DND-41 (cell line): Measurements from ENCODE around the gene BICC1.
"Not testable (repeated sequence)": the region's sequence is repeated elsewhere in the genome, so short reads cannot be mapped to it uniquely, and the experiment has no call there.

Experiments
- ATAC-seq: fragments of 200-7000 bp; cut with Tn5 transposase; 3 replicates; pipeline ENCODE4 v1.9.1; 2021; ENCODE audit warnings: low read depth; ENCODE audit not compliant: insufficient read depth
- DNase-seq: peaks from one replicate; pipeline ENCODE4 v3.0.0-alpha.2; 2020
- H2AFZ ChIP-seq: 2 replicates; pipeline ENCODE4 v1.6.0; 2012; ENCODE audit warnings: low read depth, low read length
- H3K27ac ChIP-seq: 2 replicates; pipeline ENCODE4 v1.5.1; 2012; ENCODE audit warnings: low read length, inconsistent platforms
- H3K27me3 ChIP-seq: fragments of 200-600 bp; sonication (generic); 2 replicates; pipeline ENCODE4 v1.6.0; 2012; ENCODE audit warnings: low read length, mild to moderate bottlenecking, inconsistent platforms; ENCODE audit not compliant: insufficient read depth, poor library complexity
- H3K36me3 ChIP-seq: 2 replicates; pipeline ENCODE4 v1.5.1; 2012; ENCODE audit warnings: low read length, inconsistent platforms; ENCODE audit not compliant: insufficient read depth
- H3K4me1 ChIP-seq: 2 replicates; pipeline ENCODE4 v1.5.1; 2012; ENCODE audit warnings: mild to moderate bottlenecking, low read length; ENCODE audit not compliant: insufficient read depth
- H3K4me2 ChIP-seq: 2 replicates; pipeline ENCODE4 v1.6.0; 2012; ENCODE audit warnings: mild to moderate bottlenecking, moderate library complexity, low read length, inconsistent platforms; ENCODE audit not compliant: insufficient read depth
- H3K4me3 ChIP-seq, 2 experiments: fragments of 200-600 bp in 1 of 2; shearing (Covaris generic) in 1 of 2; 2 replicates each; pipeline ENCODE4 v1.5.1; 2012 to 2016; ENCODE audit warnings: inconsistent platforms in 2 of 2, low read length in 2 of 2, mild to moderate bottlenecking in 2 of 2, low read depth in 1 of 2, moderate library complexity in 1 of 2
- H3K79me2 ChIP-seq: 2 replicates; pipeline ENCODE4 v1.6.0; 2012; ENCODE audit warnings: low read length, inconsistent platforms; ENCODE audit not compliant: insufficient read depth
- H3K9ac ChIP-seq: 2 replicates; pipeline ENCODE4 v1.6.0; 2012; ENCODE audit warnings: low read depth, mild to moderate bottlenecking, inconsistent platforms, low read length, moderate library complexity
- H3K9me3 ChIP-seq: 2 replicates; pipeline ENCODE4 v1.5.1; 2012; ENCODE audit warnings: low read length, moderate library complexity, mild to moderate bottlenecking, inconsistent platforms; ENCODE audit not compliant: insufficient read depth, severe bottlenecking
- H4K20me1 ChIP-seq: 2 replicates; pipeline ENCODE4 v1.6.0; 2012; ENCODE audit warnings: low read length; ENCODE audit not compliant: insufficient read depth
- EZH2 ChIP-seq: IDR thresholded peaks from 3 replicates; pipeline ENCODE4 v1.6.1; 2012; ENCODE audit warnings: borderline replicate concordance, low read depth, mild to moderate bottlenecking, moderate library complexity, low read length, inconsistent platforms; ENCODE audit not compliant: severe bottlenecking
- TF ChIP-seq, protein P1 (sequence below): IDR thresholded peaks from 2 replicates; pipeline ENCODE4 v1.5.1; 2012; ENCODE audit warnings: borderline replicate concordance, low read length, moderate library complexity, mild to moderate bottlenecking; ENCODE audit not compliant: poor library complexity, severe bottlenecking; ENCODE audit errors: extremely low read depth

BICC1 gene

DNA sequence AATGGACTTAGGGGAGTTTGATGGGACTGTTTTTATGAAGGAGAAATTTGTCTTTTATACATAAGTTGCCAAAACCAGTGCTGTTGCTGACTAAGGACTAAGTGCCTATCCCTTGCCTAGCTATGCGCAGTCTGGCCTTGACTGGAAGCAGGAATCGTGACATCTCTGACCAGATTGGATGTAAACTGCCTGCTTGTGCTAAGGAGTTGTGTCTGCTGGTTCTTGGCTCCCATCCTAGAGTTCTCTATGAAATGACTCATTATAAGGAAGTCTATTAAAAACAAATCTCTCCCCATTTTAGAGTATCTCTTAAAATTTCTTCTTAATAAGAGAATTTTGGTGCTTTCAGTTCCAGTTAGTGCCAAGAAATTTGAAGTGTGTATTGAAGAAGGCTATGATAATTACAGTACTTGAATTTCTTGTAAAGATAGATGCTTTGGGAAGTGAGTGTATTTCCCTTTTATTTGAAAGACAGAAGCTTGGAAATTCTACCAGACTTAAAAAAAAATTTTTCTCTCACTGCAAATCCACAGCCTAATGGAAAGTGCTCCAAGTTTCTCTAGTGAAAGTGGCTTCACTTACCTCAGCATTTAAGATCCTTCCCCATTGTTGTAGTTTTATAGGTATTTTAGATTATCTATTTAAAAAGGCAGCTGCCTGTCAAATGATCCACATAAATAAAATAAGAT lies 77.6 kb downstream of the BICC1 start:
- Histone ChIP-seq H4K20me1 (no peaks in the 10 kb centered on the region), H2AFZ (no peak overlapping the region), H3K27ac (no peak overlapping the region), H3K4me1 (no peaks in the 10 kb centered on the region), H3K36me3 (no peaks in the 10 kb centered on the region), H3K9me3 (no peaks in the 10 kb centered on the region), H3K79me2 (no peaks in the 10 kb centered on the region), H3K4me3 (no peak overlapping the region), H3K27me3 (no peaks in the 10 kb centered on the region), H3K9ac (no peak overlapping the region), H3K4me2 (no peak overlapping the region)
- ATAC-seq (no peak), DNase-seq (no peak)
- no peak for TF ChIP-seq EZH2
- TF ChIP-seq, protein P1, sequence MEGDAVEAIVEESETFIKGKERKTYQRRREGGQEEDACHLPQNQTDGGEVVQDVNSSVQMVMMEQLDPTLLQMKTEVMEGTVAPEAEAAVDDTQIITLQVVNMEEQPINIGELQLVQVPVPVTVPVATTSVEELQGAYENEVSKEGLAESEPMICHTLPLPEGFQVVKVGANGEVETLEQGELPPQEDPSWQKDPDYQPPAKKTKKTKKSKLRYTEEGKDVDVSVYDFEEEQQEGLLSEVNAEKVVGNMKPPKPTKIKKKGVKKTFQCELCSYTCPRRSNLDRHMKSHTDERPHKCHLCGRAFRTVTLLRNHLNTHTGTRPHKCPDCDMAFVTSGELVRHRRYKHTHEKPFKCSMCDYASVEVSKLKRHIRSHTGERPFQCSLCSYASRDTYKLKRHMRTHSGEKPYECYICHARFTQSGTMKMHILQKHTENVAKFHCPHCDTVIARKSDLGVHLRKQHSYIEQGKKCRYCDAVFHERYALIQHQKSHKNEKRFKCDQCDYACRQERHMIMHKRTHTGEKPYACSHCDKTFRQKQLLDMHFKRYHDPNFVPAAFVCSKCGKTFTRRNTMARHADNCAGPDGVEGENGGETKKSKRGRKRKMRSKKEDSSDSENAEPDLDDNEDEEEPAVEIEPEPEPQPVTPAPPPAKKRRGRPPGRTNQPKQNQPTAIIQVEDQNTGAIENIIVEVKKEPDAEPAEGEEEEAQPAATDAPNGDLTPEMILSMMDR, result no peak

DNA sequence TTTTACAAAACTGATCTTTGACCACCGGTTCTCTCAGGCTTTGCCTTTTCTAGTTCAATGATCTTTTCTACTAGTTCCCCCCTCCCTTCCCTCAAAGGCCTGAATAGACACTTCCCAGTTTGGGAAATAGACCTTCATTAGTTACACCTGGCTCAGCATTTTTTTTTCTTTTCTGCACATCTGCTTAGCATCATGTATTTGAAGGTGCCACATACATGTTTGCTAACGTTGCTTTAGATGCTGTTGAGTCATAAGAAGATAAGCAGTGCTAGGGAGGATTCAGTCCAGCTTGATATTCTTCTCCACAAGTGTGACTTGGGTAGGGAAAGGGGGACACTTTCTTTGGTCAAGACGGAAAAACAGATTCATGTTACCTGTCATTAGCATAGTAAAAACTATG lies 78.3 kb downstream of the BICC1 start:
- no peak overlapping the region for H3K27ac ChIP-seq
- H4K20me1 ChIP-seq, result no peaks in the 10 kb centered on the region
- no peaks in the 10 kb centered on the region for H3K9me3 ChIP-seq
- no peak for TF ChIP-seq EZH2
- TF ChIP-seq, protein P1, result no peak
- H3K4me2 ChIP-seq, result no peak overlapping the region
- no peaks in the 10 kb centered on the region for H3K4me1 ChIP-seq
- H3K4me3 ChIP-seq, result no peak overlapping the region
- ATAC-seq, result no peak
- no peaks in the 10 kb centered on the region for H3K36me3 ChIP-seq
- H3K9ac ChIP-seq, result no peak overlapping the region
- no peak overlapping the region for H2AFZ ChIP-seq
- DNase-seq, result no peak
- H3K79me2 ChIP-seq, result no peaks in the 10 kb centered on the region
- H3K27me3 ChIP-seq, result no peaks in the 10 kb centered on the region

DNA sequence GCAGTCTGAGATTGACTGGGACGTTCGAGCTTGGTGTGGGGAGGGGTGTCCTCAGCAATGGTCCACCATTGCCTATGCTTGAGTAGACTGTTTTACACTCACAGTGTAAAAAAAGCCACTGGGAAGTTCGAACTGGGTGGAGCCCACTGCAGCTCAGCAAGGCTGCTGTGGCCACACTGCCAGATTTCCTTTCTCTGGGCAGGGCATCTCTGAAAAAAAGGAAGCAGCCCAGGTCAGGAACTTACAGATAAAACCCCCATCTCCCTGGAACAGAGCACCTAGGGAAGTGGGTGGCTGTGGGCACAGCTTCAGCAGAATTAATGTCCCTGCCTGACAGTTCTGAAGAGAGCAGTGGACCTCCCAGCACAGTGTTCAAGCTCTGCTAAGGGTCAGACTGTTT lies 80.3 kb downstream of the BICC1 start:
- ATAC-seq (no peak), DNase-seq (no peak)
- Histone ChIP-seq H3K27ac (no peak overlapping the region), H3K4me1 (no peaks in the 10 kb centered on the region), H2AFZ (no peak overlapping the region), H3K27me3 (no peaks in the 10 kb centered on the region), H3K9me3 (no peaks in the 10 kb centered on the region), H3K4me3 (no peak overlapping the region), H3K36me3 (no peaks in the 10 kb centered on the region), H3K4me2 (no peak overlapping the region), H3K79me2 (no peaks in the 10 kb centered on the region), H3K9ac (no peak overlapping the region), H4K20me1 (no peaks in the 10 kb centered on the region)
- TF ChIP-seq, protein P1, result no peak
- no peak for TF ChIP-seq EZH2

DNA sequence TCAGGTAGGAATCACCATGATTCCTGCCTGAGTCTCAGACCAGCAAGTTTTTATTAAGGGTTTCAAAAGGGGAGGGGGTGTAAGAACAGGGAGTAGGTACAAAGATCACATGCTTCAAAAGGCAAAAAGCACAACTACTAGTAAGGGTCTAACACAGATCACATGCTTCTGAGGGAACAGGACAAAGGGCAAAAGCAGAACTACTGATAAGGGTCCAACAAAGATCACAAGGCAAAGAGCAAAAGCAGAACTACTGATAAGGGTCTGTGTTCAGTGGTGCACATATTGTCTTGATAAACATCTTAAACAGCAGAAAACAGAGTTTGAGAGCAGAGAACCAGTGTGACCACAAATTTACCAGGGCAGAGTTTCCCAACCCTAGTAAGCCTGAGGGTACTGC lies 84.5 kb downstream of the BICC1 start:
- not testable (repeated sequence) for H3K36me3 ChIP-seq, H3K27me3 ChIP-seq, H3K4me3 ChIP-seq, ATAC-seq, H2AFZ ChIP-seq, H3K27ac ChIP-seq, H3K9me3 ChIP-seq, H3K9ac ChIP-seq, H3K4me1 ChIP-seq, H3K4me2 ChIP-seq, DNase-seq, H3K79me2 ChIP-seq, H4K20me1 ChIP-seq
